Right ventricle myocardium inferior (tissue), 1 donor: ENCODE results near the gene UNC80. TPM values are rescaled to one million over a fixed set of nuclear protein-coding genes. Genes with fewer than 3 reads are reported as not detected.

Experiments used
- ATAC-seq: fragments of 200-7000 bp; cut with Tn5 transposase; one replicate; pipeline ENCODE4 v1.9.1; 2020; ENCODE audit warnings: mild to moderate bottlenecking, moderate library complexity
- DNase-seq: peaks from one replicate; pipeline ENCODE4 v3.0.0; 2021; ENCODE audit errors: missing footprints
- intact Hi-C: fragments of 100-400 bp; cut with DNase I; formaldehyde crosslinking; loops from one replicate; pipeline ENCODE4 v1.11.0; 2022
- total RNA-seq: library from RNA; stranded (reverse); fragmentation: NEBNext Ultra II Directional; extraction: Animal tissue kit (Norgen Biotek cat#: 25700); gene quantifications from one replicate; pipeline ENCODE4 v1.2.1, GENCODE V29; 2021
- donor health status: DM: no; HTN: yes; CAD: no; lungs with severe emphysema.

Gene UNC80
- total RNA-seq, 1 donor from 2014 or later = not detected

DNA sequence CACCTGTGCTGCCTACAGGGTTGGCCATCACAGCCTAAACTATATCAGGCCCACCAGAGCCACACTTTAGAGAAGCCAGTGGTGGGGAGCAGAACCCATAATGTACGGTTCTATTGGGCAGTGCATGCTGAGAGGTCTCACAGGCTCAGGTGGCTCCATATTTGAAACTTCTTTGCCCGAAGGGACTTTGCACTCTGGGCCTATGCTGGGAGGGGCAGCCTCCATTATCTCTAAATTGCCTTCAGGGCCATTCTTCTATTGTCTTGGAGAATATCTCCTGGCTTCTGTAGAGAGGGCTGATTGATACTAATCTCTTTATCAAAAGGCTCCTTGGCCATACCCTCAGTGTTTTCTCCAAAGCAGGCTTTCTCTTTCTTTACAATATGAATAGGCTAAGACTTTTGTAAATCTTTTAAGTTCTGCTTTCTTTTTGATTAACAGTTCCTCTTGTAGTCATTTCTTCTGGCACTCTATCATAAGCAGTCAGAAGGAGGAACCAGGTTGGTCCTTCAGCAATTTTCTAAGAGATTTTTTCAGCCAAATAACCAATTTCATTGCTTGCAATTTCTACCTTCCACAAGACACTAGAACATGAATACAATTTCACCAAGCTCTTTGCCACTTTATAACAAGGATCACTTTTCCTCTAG lies 275.3 kb downstream of the UNC80 start:
- DNase-seq = no peak
- ATAC-seq = no peak
- intact Hi-C loops = no loop called here

Other genes starting within 250 kb of the UNC80 start
- gene RPE, start 230.8 kb downstream of the UNC80 start, total RNA-seq = 15.4 TPM